Right lobe of liver (tissue), 6 donors: ENCODE results near the gene FBXW5. TPM values are rescaled to one million over a fixed set of nuclear protein-coding genes. Genes with fewer than 3 reads are reported as not detected.
A peak's percentile ranks its signal among the peaks of the same experiment; 100 is the strongest.

Source experiments
- ATAC-seq, 4 donors: fragments of 200-7000 bp; cut with Tn5 transposase; one replicate each; pipeline ENCODE4 v1.9.1; 2020; ENCODE audit warnings: mild to moderate bottlenecking in 4 of 4, moderate library complexity in 4 of 4
- DNase-seq, 3 donors: peaks; one replicate each; pipeline ENCODE4 v3.0.0-alpha.2; 2020
- H3K27ac ChIP-seq, 3 donors: fragments of 200-600 bp; one replicate each; pipeline ENCODE4 v1.8.0; 2022
- H3K27me3 ChIP-seq, 2 donors: fragments of 200-600 bp; one replicate each; pipeline ENCODE4 v1.8.0; 2022
- H3K36me3 ChIP-seq, 4 donors: fragments of 200-600 bp; sonication (generic) in 1 of 4; one replicate each; pipeline versions ENCODE4 v1.5.1 to v1.8.0; 2017 to 2022; ENCODE audit warnings: control low read depth in 1 of 4
- H3K4me1 ChIP-seq, 4 donors: fragments of 200-600 bp; sonication (generic) in 1 of 4; one replicate each; pipeline versions ENCODE4 v1.5.1 to v1.8.0; 2017 to 2022; ENCODE audit warnings: control low read depth in 1 of 4
- H3K4me3 ChIP-seq, 3 donors: fragments of 200-600 bp; one replicate each; pipeline ENCODE4 v1.8.0; 2022
- H3K9me3 ChIP-seq, 4 donors: fragments of 200-600 bp; sonication (generic) in 1 of 4; one replicate each; pipeline versions ENCODE4 v1.5.1 to v1.8.0; 2017 to 2022; ENCODE audit warnings: control low read depth in 1 of 4
- POLR2A ChIP-seq: fragments of 450-650 bp; IDR thresholded peaks from one replicate; pipeline ENCODE4 v1.6.1; 2017; ENCODE audit warnings: antibody characterized with exemption, mild to moderate bottlenecking
- WGBS: methylation state at CpG from one replicate; pipeline ENCODE4 v1.1.6; 2018; ENCODE audit warnings: low coverage, low lambda C conversion rate; ENCODE audit not compliant: insufficient coverage; ENCODE audit errors: missing lambda C conversion rate; 5-methylcytosine and 5-hydroxymethylcytosine counted together
- intact Hi-C, 2 donors: fragments of 100-400 bp; cut with DNase I; formaldehyde crosslinking; loops; one replicate each; pipeline versions ENCODE4 v1.11.2 to v1.14.1; 2022
- total RNA-seq, 6 experiments: library from RNA; depleted of rRNA in 2 of 6; stranded (reverse); fragments of >200 nt in 2 of 6; fragmentation: NEBNext Ultra II Directional in 3 of 6; extraction: Animal tissue kit (Norgen Biotek cat#: 25700) in 3 of 6; gene quantifications; one replicate each; pipeline versions ENCODE4 v1.1.0 to v1.2.4, GENCODE V29; 2016 to 2023
- TF ChIP-seq, protein P1 (sequence below), 4 donors: fragments of 200-600 bp in 3 of 4; fragments of 450-650 bp in 1 of 4; IDR thresholded peaks; one replicate each; pipeline versions ENCODE4 v1.5.1 to v1.8.0; 2016 to 2022; ENCODE audit warnings: antibody characterized with exemption in 4 of 4, mild to moderate bottlenecking in 2 of 4
- donor health status: DM: no; HTN: yes; CAD: no.
- donor health status: DM: no; HTN: no; CAD: no.
- donor health status: DM: no; HTN: no; CAD: no.
- donor health status: DM: no; HTN: yes; CAD: no.
- donor health status: DM: no; HTN: yes; CAD: no.

Gene FBXW5
- total RNA-seq, 6 experiments from 2014 or later, result 84.0 to 290 (median 97.4) TPM

GRCh38 chr9:136952321-136952850 lies 7.8 kb upstream of the FBXW5 start:
- no peaks in the 10 kb centered on the region for H3K36me3 ChIP-seq
- no peak overlapping the region for H3K4me3 ChIP-seq
- peaks cover 0 to 20% (median 10%) of the 10 kb centered on the region in 4 donors for H3K4me1 ChIP-seq
- H3K9me3 ChIP-seq, result no peaks in the 10 kb centered on the region
- intact Hi-C loops, result loop anchor here in 1 of 2 donors (5.0 kb wide), 1 partner anchor 80 kb away; the partner anchor contains the start of gene FUT7
- ATAC-seq (no peak), DNase-seq (peak in 1 of 3 donors; percentile 17)
- no peak overlapping the region for H3K27ac ChIP-seq
- TF ChIP-seq, protein P1, sequence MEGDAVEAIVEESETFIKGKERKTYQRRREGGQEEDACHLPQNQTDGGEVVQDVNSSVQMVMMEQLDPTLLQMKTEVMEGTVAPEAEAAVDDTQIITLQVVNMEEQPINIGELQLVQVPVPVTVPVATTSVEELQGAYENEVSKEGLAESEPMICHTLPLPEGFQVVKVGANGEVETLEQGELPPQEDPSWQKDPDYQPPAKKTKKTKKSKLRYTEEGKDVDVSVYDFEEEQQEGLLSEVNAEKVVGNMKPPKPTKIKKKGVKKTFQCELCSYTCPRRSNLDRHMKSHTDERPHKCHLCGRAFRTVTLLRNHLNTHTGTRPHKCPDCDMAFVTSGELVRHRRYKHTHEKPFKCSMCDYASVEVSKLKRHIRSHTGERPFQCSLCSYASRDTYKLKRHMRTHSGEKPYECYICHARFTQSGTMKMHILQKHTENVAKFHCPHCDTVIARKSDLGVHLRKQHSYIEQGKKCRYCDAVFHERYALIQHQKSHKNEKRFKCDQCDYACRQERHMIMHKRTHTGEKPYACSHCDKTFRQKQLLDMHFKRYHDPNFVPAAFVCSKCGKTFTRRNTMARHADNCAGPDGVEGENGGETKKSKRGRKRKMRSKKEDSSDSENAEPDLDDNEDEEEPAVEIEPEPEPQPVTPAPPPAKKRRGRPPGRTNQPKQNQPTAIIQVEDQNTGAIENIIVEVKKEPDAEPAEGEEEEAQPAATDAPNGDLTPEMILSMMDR (IDR thresholded peaks at IDR 0.05), result no peak
- no peak for TF ChIP-seq POLR2A
- no peaks in the 10 kb centered on the region for H3K27me3 ChIP-seq
- WGBS, result no CpG with 5 or more reads among the region's 15 CpGs

GRCh38 chr9:136951541-136952320 lies 7.2 kb upstream of the FBXW5 start, which contains the start of gene LCN12:
Gene LCN12 (plus strand): TSS chr9:136952273. CDS start chr9:136952328, 55 bp downstream.
- no peak for ATAC-seq
- intact Hi-C loops, result loop anchor here in 1 of 2 donors (5.0 kb wide), 1 partner anchor 81 kb away; the partner anchor contains the start of gene FUT7
- Histone ChIP-seq H3K27me3 (no peaks in the 10 kb centered on the region), H3K9me3 (no peaks in the 10 kb centered on the region), H3K4me3 (no peak within 1 kb of the TSS), H3K27ac (peak within 1 kb of the TSS in 2 of 3 donors; percentile 86 to 98), H3K4me1 (peaks cover 0 to 22% (median 10%) of the 10 kb centered on the region in 4 donors), H3K36me3 (no peaks in the 10 kb centered on the region)
- peak in 1 of 3 donors; percentile 27 for DNase-seq
- TF ChIP-seq POLR2A, result no peak
- TF ChIP-seq, protein P1 (IDR thresholded peaks at IDR 0.05), result no peak
- WGBS, result 100% methylated on average over 4 of the region's 14 CpGs

GRCh38 chr9:136950656-136951276 lies 6.2 kb upstream of the FBXW5 start:
- peak in 3 of 4 donors; percentile 2 to 37 (median 4) for ATAC-seq

More at GRCh38 chr9:136950656-136951276, 6.2 kb upstream of the FBXW5 start:
- peak overlapping the region; percentile 86 to 98 (median 88) for H3K27ac ChIP-seq
- peaks cover 0 to 22% (median 10%) of the 10 kb centered on the region in 4 donors for H3K4me1 ChIP-seq
- peak overlapping the region; percentile 75 to 94 (median 78) for H3K4me3 ChIP-seq
- intact Hi-C loops, result loop anchor here in 1 of 2 donors (5.0 kb wide), 1 partner anchor 82 kb away; the partner anchor contains the start of gene FUT7
- WGBS, result 28% methylated on average over 3 of the region's 9 CpGs
- TF ChIP-seq, protein P1 (IDR thresholded peaks at IDR 0.05), result no peak
- TF ChIP-seq POLR2A, result no peak
- H3K36me3 ChIP-seq, result no peaks in the 10 kb centered on the region
- no peaks in the 10 kb centered on the region for H3K27me3 ChIP-seq
- no peaks in the 10 kb centered on the region for H3K9me3 ChIP-seq
- DNase-seq, result peak in 2 of 3 donors; percentile 72 to 87
